ENCODE data around the gene ZNF558. TPM values are rescaled to one million over a fixed set of nuclear protein-coding genes. Genes with fewer than 3 reads are reported as not detected.

The ZNF558 gene
- total RNA-seq, 1 experiment from 2014 or later = 30.2 TPM

- Mint-ChIP-seq H3K27ac (no peak overlapping the region), H3K9me3 (peaks cover 41 to 68% of the 10 kb centered on the region in 2 experiments), H3K27me3 (ENCODE audit: low read depth) (peaks cover 4% of the 10 kb centered on the region), H3K4me1 (no peaks in the 10 kb centered on the region), H3K4me3 (no peak overlapping the region), H3K36me3 (ENCODE audit: insufficient read depth in 1 of 3, low read depth in 3 of 3) (peaks cover 5 to 40% (median 13%) of the 10 kb centered on the region in 3 experiments; a peak in 5 of 7 replicates)
- Histone ChIP-seq H2AFZ (ENCODE audit: low read length) (no peak overlapping the region), H2BK5ac (ENCODE audit: insufficient read length, low read length) (no peak overlapping the region), H3K27me3 (ENCODE audit: insufficient read depth, low read length) (no peaks in the 10 kb centered on the region), H4K8ac (replicated peaks; ENCODE audit: insufficient read length, low read depth, low read length) (no peak overlapping the region), H3K4me1 (ENCODE audit: insufficient read depth, low read length) (no peaks in the 10 kb centered on the region), H2BK20ac (ENCODE audit: low read depth, low read length, poor library complexity, severe bottlenecking) (no peak overlapping the region), H2AK5ac (ENCODE audit: insufficient read length, low read length) (no peak overlapping the region), H3K4ac (ENCODE audit: low read depth, low read length) (no peak overlapping the region), H2BK12ac (ENCODE audit: insufficient read length, low read depth, low read length) (no peak overlapping the region), H3K79me2 (ENCODE audit: insufficient read depth, low read length) (no peaks in the 10 kb centered on the region), H3K14ac (ENCODE audit: insufficient read depth, low read length) (no peak overlapping the region), H3K9me3 (ENCODE audit: control insufficient read depth, low read depth, low read length) (peaks cover 90% of the 10 kb centered on the region), H3K56ac (ENCODE audit: insufficient read length, low read depth, low read length) (no peak overlapping the region), H2BK120ac (ENCODE audit: low read depth, low read length, poor library complexity, severe bottlenecking) (no peak overlapping the region), H3K4me2 (ENCODE audit: insufficient read depth, insufficient read length, low read length) (no peak overlapping the region), H4K20me1 (ENCODE audit: control insufficient read depth, insufficient read depth, insufficient read length) (no peaks in the 10 kb centered on the region), H3K23ac (ENCODE audit: insufficient read length, low read depth, low read length) (no peak overlapping the region), H3T11ph (ENCODE audit: low read length) (no peak overlapping the region), H4K91ac (ENCODE audit: insufficient read length, low read depth, low read length) (no peak overlapping the region), H3K18ac (ENCODE audit: insufficient read length, low read depth, low read length) (no peak overlapping the region), H3K23me2 (ENCODE audit: insufficient read length, low read depth, low read length, poor library complexity, severe bottlenecking) (no peaks in the 10 kb centered on the region), H4K5ac (ENCODE audit: insufficient read length, low read depth, low read length) (no peak overlapping the region), H2BK15ac (ENCODE audit: low read depth, low read length) (no peak overlapping the region), H3K27ac (ENCODE audit: insufficient read length, low read depth, low read length) (no peak overlapping the region), H3K79me1 (ENCODE audit: insufficient read depth, low read depth, low read length, poor library complexity, severe bottlenecking) (no peaks in the 10 kb centered on the region), H3K9ac (ENCODE audit: extremely low read depth, insufficient read length, low read length) (no peak overlapping the region)
- DNase-seq = no peak
- no CpG with 5 or more reads among the region's 2 CpGs for WGBS (ENCODE audit: extremely low coverage, insufficient read length, low lambda C conversion rate)
- TF ChIP-seq CTCF (conservative IDR thresholded peaks at IDR 0.05) = no peak
Observed at GRCh38 chr19:8880868-8881488, 48.9 kb upstream of the ZNF558 start.

Measured in H9 (cell line).